SW 1271 (cell line): ENCODE results near the gene ARHGEF37.

ENCODE experiments used
- DNase-seq, 2 experiments: peaks; one replicate each; lab custom pipeline; 2025; lab: John Stamatoyannopoulos, UW

ARHGEF37 gene

DNA sequence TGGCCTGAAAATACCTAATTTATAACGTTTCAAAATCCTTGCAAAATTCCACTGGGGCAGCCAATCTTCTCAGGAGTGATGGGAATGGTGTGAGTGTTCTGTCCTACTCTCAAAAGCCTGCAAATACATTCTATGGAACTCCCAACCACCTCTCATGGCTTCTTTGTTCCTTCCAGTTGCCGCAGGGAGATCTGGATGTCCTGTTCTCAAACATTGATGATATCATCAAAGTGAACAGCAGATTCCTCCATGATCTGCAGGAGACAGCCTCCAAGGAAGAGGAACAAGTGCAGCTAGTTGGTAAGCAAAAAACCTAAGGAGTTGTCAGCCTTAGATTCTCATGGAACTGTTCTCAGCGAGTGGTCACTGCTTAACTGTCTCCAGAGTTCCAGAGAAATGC is 19.6 kb downstream of the ARHGEF37 start:
- no peak for DNase-seq

DNA sequence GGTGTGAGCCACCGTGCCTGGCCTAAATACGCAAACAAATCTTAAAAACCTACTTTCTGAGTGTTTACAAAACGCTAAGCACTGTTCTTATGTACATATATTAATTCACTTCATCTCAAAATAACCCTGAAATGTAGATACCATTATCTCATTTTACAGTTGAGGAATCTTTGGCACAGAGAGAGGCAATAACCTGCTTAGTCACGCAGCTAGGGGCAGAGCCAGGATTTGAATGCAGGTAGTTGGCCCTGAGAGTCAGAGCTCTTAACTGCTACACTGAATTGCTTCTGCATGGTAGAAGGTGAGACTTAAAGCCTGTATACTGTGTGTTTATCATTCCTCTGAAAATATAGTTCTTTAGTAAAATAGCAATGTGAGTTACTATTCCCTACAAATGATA is 21.9 kb downstream of the ARHGEF37 start:
- DNase-seq: no peak

DNA sequence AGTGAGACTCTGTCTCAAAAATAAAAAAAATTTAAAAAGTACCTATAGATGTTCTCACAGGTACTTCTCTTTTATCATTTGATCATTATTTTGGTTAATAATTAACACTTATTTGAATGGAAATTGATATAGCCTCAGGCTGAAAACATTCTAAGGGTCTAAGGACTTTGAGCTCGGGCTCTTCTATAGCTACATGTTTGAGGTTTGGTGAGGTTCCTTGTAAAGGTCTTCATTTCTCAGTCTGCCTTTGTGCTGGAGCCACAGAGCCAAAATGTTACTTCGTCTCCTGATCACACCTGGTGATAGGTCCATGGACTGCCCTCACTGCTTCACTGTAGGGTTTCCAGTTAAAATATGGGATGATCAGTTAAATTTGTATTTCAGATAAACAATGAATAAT is 22.6 kb downstream of the ARHGEF37 start:
- no peak for DNase-seq

DNA sequence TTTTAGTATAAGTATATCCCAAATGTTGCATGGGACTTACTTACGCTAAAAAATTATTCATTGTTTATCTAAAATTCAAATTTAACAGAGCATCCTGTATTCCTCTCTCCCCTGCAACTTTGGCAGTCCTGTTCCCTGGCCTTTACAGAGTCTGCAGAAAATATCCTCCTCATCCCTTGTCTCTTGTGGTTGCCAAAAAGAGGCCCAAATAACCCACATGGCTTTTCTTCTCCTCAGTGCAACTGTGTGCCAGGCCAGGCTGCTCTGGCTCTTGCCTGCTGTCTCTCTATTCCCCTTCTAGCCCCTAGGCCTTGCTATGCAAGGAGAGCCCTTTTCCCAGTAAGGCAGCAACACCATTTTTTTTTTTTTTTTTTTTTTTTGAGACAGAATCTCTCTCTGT is 23.0 kb downstream of the ARHGEF37 start:
- DNase-seq: no peak

DNA sequence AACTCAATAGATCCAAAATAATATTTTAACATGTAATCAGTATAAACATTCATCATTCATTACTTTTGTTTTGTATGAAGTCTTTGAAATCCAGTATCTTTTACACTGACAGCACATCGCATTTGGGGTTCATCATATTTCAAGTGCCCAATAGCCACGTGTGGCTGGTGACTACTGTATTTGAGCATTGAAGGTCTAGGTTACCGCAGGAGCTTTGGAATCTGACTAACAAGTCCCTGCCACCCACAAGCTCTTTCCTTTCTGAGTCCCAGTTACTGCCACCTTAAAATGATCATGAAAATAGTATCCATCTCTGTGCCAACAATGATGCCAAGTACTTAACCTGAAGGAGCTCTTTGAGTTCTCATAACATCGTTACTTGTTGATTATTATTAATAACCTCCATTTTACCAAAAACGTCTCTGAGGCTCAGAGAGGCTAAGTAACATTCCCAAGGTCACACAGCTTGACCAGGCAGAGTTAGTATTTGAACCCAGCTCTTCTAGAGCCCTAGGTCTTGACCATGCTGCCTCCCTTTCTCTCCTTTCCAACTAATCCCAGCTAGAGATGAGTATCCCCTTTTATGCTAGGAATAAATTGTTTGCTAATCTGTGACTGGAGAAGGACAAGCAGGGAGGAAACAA is 24.2 kb downstream of the ARHGEF37 start:
- no peak for DNase-seq

DNA sequence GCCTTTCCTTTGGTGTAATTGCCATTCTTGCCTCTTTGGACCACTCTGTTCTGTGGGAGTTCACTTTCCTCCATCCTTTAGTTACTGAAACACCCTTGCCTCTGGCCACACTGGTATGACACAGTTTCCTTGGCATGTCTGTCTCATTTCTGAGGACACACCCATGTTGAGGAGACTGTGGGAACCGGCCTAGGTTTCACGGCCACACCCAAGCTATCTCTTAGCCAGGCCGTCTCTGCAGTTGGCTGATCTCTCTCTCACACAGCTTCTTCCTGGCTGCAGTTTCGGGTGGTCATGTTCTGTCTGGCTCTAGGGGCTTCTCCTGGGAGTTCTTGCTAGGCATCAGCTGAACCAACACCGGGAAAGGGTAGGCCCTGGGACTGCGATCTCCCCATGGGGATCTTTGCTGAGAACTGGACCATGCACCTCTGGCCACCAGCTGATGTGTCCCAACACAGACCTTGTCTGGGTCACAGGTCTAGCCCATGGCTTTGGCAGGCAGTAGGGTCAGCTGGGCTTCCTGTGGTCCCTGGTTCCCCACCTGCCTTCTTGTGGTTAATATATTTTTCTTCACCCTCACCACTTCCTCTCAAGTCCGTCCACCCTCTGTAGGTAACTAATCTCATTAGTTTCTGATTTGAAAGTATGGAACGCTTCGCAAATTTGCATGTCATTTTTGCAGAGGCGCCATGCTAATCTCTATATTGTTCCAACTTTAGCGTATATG is 24.9 kb downstream of the ARHGEF37 start:
- peak; percentile 90 to 94 for DNase-seq

DNA sequence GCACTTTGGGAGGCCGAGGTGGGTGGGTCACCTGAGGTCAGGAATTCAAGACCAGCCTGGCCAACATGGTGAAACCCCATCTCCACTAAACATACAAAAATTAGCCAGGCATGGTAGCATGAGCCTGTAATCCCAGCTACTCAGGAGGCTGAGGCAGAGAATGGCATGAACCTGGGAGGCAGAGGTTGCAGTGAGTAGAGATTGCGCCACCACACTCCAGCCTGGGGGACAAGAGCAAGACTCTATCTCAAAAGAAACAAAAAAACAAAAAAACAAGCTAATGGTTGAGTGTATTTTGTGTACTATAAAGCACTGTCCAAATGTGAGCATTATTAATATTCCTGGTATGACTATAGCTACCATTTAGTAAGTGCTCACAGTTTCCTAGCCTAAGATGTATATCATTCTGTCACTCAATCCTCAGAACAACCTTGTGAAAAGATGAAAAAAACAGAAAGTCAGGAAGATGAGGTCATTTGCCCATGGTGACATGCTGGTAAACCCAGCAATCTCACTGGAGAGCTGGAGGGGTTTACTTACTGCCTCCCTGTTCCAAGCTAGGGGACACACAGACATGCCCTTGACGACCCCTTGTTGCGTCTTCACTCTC is 27.7 kb downstream of the ARHGEF37 start:
- DNase-seq: no peak

DNA sequence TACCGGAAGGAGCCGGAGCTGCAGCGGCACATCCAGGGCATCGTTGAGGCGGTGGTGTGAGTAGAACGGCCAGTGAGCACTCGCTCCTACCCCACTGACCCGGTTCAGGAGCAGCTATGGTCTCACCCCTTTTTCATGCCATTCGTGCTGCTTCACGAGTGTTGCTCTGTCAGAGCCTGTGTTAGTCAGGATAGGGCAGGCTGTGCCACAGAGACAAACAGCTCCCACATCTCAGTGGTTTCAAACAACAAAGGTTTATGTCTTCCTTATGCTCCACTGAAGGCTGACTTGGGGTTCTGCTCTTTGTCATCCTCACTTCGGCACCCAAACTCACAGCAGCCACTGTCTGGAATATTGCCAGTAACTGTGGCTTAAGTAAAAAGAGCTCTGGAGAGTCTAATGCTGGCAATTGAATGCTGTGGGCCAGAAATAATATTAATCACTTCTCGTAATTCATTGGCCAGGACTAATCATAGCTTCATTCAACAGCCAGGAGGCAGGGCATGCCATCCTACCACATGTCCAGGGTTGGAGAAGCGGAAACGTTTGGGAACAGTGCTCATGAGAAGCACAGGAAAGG is 28.4 kb downstream of the ARHGEF37 start:
- no peak for DNase-seq

DNA sequence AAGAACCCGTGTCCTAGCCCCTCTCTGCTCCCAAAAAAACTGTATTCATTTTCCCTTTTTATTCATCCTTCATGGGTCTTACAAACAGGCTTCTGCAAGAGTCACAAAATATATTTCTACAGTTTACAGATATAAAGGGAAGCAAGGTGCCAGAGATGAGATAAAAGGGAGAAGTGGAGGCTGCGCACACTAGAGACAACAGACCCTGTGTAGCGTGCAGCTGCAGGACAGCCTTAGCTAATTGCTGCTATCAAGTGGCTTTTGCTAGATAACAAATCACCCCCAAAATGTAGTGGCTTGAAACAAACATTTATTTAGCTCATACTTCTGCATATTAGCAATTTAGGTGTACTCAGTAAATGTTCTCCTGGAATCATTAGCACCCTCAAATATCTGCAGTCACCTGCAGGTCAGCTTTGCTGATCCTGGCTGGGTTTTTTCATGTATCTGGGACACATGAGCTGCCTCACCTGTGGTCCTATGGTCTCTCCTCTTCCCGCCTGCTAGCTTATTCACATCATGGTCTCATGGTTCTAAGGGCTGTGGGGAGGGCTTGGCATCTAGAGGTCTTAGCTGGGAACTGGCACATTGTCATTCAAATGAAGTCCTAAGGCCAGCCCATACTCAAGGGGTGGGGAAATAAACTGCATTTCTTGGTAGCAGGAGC is 29.4 kb downstream of the ARHGEF37 start:
- no peak for DNase-seq

DNA sequence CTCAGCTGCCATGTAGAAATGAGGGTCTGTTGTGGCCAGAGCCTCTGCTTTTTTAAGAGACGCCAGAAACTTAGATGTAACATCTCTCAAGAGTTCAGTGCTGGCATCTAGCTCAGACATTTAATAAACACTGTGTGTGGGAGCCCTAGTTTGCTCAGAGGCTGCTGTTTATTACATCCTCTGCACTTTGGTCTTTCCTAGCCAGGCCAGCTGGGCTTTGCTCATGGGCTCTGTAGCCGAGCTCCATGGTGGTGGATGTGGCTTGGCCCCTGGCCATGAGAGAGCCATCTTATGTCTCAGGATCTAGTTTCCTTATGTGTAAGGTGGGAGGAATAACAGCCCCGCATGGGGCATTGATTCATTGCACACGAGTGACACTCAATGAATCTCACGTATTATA is 30.0 kb downstream of the ARHGEF37 start:
- no peak for DNase-seq

DNA sequence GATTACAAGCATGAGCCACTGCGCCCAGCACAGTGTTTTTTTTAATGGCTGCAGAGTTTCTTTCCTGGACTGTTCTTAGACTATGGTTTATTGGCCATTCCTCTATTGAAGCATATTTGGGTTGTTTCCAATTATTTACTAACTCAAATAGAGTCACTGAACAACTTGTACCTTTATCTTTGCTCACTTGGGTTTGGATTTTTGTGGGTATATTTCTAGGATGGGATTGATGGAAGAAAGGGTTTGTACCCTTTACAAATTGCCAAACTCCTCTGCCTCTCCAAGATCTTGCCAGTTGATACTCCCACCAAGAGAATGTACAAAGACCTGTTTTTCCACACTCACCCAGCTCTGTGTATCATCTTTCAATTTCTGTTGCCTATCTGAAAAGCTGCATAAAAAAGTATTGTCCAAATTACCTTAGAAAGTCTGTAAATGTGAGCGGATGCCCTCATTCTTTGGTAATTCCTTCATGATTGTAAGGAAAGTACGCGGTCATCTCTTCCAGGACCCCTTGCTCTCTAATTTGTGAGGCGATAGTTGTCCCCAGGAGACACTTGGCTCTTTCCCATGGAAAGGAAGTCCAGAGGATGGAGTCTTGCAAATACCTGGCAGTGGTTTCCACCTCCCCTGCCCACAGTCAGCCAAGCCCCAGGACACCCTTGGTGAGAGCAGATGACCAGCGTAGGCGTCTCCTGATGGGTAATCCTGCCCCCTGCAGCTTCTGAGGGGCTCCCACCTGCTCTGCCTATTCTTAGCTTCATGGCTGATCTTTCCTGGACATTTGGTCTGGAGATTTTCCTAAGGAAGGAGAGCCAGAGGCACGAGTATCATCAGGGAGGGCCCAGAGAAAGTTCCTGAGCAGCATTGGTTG is 33.0 kb downstream of the ARHGEF37 start:
- no peak for DNase-seq

DNA sequence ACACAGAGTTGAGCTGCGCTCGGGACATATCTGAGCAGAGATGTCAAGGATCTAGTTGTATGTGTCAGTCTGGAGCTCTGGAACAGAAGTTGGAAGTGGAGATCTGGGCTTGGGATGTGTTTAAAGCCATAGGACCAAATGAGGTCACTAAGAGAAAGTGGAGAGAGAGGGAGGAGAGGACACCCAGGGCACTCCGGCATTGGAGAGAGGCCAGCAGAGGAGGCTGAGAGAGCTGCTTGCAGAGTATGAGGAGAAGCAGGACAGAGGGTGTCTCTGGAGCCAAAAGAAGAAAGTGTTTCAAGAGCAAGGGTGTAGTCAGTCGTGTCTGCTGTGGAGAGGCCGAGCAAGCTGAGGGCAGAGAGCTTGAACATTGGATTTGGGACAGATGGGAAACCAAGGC is 34.7 kb downstream of the ARHGEF37 start:
- no peak for DNase-seq

DNA sequence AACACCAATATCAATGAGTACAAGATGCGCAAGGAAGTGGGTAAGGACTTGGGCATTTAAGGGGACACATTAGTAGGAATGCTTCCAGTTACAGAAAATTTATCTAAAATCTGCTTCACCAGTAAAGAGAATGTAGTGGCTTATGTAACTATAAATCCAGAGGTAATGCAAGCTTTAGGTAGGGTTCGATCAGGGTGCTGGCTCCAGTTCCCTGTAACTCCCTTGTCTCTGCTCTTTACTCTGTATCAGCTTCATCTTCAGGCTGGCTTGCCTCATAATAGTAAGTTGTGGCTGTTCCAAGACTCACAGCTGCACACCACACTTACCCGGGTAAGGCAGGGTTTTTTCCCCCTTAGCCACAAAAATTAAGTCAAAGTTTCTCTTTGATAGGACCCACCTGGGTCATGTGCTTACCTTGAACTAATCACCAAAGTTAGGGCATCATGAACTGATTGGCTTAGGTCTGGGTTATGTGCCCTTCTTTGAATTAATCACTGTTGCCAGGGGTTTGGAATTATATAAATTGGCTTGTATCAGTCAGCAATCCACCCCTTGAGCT is 35.5 kb downstream of the ARHGEF37 start:
- DNase-seq: no peak

DNA sequence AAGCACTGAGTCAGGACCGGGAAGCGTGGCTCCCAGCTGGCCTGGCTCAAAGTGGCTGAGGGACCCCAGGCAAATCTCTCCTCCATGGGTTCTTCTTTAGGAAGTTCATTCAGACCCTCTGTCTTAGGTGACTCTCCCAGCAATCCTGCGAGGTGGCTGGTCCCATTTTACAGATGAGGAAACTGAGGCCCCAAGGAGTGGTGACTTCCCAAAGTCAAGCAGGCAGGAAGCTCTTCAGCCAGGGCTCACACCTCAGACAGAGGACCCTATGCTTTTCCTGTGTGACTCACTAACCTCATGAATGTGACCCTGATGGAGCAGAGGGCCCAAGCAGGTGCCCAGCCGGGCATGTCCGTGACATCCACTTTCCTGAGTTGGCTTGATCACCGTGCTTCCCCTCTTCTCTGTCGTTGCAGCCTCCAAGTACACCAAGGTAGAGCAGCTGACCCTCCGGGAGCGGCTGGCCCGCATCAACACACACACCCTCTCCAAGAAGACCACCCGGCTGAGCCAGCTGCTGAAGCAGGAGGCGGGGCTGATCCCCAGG is 36.5 kb downstream of the ARHGEF37 start:
- DNase-seq: no peak

DNA sequence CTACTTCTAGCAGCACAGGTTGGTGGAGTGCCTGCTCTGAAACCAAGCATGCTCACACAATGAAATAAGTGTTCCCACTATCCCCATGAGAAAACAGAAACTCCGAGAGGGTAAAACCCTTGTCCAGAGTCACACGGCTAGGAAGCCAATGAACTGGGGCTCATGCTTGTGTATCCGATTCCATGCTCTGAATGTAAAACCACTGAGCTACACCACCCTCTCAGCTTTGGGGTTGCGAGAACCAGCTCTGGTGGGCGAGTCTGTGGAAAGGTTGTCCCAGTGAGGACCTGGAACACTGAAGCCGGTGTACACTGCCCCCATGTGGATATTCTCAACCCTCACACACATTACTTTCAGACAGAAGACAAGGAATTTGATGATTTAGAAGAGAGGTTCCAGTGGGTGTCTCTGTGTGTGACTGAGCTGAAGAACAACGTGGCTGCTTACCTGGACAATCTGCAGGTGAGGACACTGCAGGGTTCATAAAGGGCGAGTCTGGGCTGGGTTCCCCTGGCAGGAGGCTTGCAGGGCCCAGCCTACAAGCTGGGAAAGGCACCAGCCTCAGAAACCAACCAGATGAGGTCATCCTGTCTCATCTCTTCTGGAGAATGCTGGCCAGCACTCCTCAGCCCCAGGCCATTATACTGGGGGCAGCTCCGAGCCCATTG is 37.4 kb downstream of the ARHGEF37 start:
- DNase-seq: peak; percentile 31 to 76

DNA sequence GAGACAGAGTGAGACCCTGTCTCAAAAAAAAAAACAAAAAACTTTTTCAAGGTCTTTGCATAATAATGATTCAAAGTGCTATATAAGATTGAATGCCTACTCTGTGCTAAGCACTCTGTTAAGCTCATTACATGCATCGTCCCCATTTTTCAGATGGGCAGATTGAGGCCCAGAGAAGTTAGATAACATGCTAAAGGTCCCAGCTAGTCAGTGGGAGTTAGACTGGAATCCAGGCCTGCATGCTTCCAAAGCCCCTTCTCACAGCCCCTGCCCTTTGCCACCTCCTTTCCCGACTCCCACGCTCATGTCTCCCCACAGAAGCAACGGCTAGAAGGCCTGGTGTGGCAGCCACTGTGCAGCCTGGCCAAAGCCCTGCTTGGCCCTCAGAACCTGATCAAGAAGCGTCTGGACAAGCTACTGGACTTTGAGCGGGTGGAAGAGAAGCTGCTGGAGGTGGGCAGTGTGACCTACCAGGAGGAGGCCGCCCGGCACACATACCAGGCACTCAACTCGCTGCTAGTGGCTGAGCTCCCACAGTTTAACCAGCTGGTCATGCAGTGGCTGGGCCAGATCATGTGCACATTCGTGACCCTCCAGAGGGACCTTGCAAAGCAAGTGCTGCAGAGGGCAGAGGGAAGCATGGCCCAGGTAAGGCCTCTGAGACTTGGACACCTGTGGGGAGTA is 40.3 kb downstream of the ARHGEF37 start:
- no peak for DNase-seq

DNA sequence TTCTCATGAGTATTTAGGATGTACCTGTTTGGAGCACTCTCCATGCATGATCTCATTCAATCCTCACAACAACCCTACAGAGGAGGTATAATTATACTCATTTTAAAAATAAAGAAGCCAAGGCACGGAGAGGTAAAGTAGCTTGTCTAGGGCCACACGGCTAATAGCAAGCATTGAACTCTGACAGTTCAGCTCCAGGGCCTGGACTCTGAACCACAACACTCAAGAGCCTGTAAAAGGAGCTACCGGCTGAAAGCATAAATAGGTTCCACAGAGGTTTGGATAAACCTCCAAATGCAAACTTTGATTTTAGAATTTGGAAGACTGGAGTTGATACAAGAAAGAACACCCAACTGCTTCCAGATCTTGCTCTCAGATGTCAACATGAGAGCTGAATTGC is 41.2 kb downstream of the ARHGEF37 start:
- no peak for DNase-seq

DNA sequence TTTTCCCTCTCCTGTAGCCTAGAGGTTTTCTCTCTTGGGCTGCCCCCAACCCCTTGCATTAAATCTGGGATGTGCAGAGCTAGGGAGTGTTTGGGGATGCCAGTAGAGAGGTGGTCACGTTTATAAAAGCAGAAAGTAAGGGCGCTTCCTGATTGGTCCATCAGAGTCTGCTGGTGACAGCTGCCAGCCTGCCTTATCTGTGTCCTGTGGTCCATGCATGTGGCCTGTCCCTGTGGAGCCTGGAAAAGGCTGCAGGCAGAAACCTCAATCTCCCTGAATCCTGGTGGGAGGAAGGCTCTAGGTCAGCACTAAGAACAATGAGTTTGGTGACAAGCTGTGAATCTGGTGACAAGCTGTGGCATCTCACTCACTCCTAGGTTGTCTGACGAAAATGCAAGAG is 42.2 kb downstream of the ARHGEF37 start:
- DNase-seq: no peak

DNA sequence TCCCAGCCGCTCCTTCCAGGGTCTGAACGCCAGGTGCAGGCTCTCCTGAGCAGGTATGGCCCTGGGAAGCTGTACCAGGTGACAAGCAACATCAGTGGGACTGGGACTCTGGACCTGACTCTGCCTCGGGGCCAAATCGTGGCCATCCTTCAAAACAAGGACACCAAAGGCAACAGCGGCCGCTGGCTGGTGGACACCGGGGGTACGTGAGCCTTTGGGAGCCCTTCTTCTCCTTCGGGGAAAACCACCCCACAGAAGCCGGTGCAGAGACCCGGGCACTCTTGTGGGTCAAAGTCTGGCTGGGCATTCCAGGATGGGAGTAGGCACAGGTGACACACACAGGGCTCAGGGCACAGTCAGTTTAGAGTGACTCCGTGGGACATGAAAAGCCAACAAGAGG is 45.8 kb downstream of the ARHGEF37 start:
- no peak for DNase-seq

DNA sequence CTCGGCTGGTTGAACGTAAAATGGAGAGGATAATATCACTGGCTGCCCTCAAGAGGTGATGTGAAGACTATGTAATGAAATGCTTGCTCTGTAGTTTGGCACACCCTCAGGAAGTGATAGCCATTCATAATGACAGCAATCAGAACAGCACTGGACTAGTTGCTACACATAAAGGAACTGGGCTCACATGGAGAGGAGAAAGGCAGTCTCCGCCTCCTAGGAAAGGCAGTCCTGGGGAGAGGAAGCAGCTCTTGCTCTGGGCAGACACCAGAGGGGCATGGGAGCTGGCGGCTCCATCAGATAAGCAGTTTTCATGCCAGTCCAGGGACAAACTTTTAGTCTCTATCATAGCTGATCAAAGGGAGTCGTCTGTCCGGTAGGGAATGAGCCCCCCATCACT is 46.9 kb downstream of the ARHGEF37 start:
- DNase-seq: no peak
